ENCODE results near the gene ATP2C2.

DNA sequence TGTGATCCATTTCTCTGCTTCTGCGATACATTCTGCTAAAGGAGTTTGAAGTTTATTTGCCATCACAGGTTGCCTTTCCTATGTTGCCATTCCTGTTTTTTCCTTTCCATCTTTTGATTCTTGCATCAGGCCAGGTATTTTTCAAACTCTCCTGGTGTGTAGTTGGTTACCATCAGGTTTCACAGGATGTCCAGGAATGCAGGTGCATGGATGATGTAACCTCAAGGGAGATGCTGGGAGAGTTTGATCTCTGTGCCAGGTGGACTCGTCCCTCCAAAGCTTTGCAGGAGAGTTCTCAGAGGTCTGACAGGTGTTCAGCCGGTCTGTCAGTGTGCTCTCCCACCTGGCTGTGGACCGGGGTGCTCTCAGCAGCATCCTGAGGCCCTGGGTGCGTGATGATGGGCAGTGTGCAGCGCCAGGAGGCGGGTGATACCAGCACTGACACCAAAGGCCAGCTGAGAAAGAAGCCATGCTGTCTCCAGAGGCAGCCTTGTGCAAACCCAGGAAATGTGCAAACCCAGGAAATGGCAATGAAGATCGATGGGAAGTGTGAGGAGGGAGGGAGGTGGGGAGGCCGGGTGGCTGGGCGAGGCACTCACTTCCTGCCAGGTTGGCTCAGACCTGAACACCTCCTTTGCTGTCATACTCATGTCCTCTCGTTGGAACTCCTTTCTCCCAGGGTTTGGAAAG lies 1.7 kb downstream of the ATP2C2 start:
- TF ChIP-seq, protein P1, sequence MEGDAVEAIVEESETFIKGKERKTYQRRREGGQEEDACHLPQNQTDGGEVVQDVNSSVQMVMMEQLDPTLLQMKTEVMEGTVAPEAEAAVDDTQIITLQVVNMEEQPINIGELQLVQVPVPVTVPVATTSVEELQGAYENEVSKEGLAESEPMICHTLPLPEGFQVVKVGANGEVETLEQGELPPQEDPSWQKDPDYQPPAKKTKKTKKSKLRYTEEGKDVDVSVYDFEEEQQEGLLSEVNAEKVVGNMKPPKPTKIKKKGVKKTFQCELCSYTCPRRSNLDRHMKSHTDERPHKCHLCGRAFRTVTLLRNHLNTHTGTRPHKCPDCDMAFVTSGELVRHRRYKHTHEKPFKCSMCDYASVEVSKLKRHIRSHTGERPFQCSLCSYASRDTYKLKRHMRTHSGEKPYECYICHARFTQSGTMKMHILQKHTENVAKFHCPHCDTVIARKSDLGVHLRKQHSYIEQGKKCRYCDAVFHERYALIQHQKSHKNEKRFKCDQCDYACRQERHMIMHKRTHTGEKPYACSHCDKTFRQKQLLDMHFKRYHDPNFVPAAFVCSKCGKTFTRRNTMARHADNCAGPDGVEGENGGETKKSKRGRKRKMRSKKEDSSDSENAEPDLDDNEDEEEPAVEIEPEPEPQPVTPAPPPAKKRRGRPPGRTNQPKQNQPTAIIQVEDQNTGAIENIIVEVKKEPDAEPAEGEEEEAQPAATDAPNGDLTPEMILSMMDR (IDR thresholded peaks at IDR 0.05; ENCODE audit: borderline replicate concordance, extremely low read depth, low read length, poor library complexity, severe bottlenecking): no peak
- TF ChIP-seq EZH2 (IDR thresholded peaks at IDR 0.05; ENCODE audit: borderline replicate concordance, low read depth, low read length, severe bottlenecking): no peak
